NCI-H526 (cell line): Measurements from ENCODE around the gene CITED4.
A peak's percentile ranks its signal among the peaks of the same experiment; 100 is the strongest.

ENCODE experiments used
- DNase-seq, 2 experiments: peaks; one replicate each; lab custom pipeline; 2025; lab: John Stamatoyannopoulos, UW

The CITED4 gene

GRCh38 chr1:40886318-40887011, 24.3 kb upstream of the CITED4 start:
- no peak for DNase-seq

GRCh38 chr1:40884055-40884795, 22.1 kb upstream of the CITED4 start:
- DNase-seq: peak in 1 of 2 experiments; percentile 39

- DNase-seq: no peak
Measured at GRCh38 chr1:40880813-40881549, 18.8 kb upstream of the CITED4 start.

- no peak for DNase-seq
Measured at GRCh38 chr1:40879482-40880175, 17.5 kb upstream of the CITED4 start.

- DNase-seq: no peak
Measured at GRCh38 chr1:40878906-40879305, 16.7 kb upstream of the CITED4 start.

- peak in 1 of 2 experiments; percentile 43 for DNase-seq
Measured at GRCh38 chr1:40877698-40878097, 15.5 kb upstream of the CITED4 start.

- no peak for DNase-seq
Measured at GRCh38 chr1:40876891-40877290, 14.7 kb upstream of the CITED4 start.

GRCh38 chr1:40876436-40876761, 14.2 kb upstream of the CITED4 start:
- DNase-seq: no peak

- DNase-seq: no peak
Measured at GRCh38 chr1:40873863-40874472, 11.8 kb upstream of the CITED4 start.

GRCh38 chr1:40872276-40872675, 10.1 kb upstream of the CITED4 start:
- no peak for DNase-seq

- no peak for DNase-seq
Measured at GRCh38 chr1:40870135-40870728, 8.1 kb upstream of the CITED4 start.

GRCh38 chr1:40868051-40868723, 6.0 kb upstream of the CITED4 start:
- DNase-seq: peak; percentile 33 to 35

GRCh38 chr1:40861224-40862003, 749 bp downstream of the CITED4 start:
- peak in 1 of 2 experiments; percentile 73 for DNase-seq

GRCh38 chr1:40860706-40861223, 1.4 kb downstream of the CITED4 start:
- DNase-seq: peak in 1 of 2 experiments; percentile 16

GRCh38 chr1:40858856-40859416, 3.2 kb downstream of the CITED4 start:
- no peak for DNase-seq

GRCh38 chr1:40857737-40858136, 4.4 kb downstream of the CITED4 start:
- DNase-seq: no peak

GRCh38 chr1:40856656-40857302, 5.4 kb downstream of the CITED4 start:
- DNase-seq: no peak

- DNase-seq: no peak
Measured at GRCh38 chr1:40856116-40856515, 6.0 kb downstream of the CITED4 start.

GRCh38 chr1:40855513-40855912, 6.7 kb downstream of the CITED4 start:
- DNase-seq: peak in 1 of 2 experiments; percentile 60
